Activated CD8-positive, alpha-beta memory T cell treated with anti-CD3 and anti-CD28 coated beads, Interleukin-2, amount 10 ng/mL, durations not matched to agents 7 days and 5 days (primary cell): ENCODE data around the gene TMEM198. TPM values are rescaled to one million over a fixed set of nuclear protein-coding genes. Genes with fewer than 3 reads are reported as not detected.
A peak's percentile ranks its signal among the peaks of the same experiment; 100 is the strongest.

Source experiments
- ATAC-seq: fragments of 150-1000 bp; cut with Tn5 transposase; one replicate; pipeline ENCODE4 v1.10.0; 2021; ENCODE audit warnings: moderate library complexity
- CTCF ChIA-PET: fragments of 350-600 bp; sonication (Branson Sonifier 250); formaldehyde crosslinking; loops from one replicate; lab custom pipeline; 2021; ENCODE audit warnings: antibody characterized with exemption; lab: Charles Lee
- DNase-seq: peaks from one replicate; pipeline ENCODE4 v3.0.0-alpha.2; 2020
- H3K27ac Mint-ChIP-seq: one replicate; pipeline ENCODE4 v1.8.0; 2021; ENCODE audit warnings: mild to moderate bottlenecking, mixed read lengths
- H3K27me3 Mint-ChIP-seq: one replicate; pipeline ENCODE4 v1.8.0; 2021; ENCODE audit warnings: mixed read lengths
- H3K36me3 Mint-ChIP-seq: one replicate; pipeline ENCODE4 v1.8.0; 2021; ENCODE audit warnings: mild to moderate bottlenecking, mixed read lengths
- H3K4me1 Mint-ChIP-seq: one replicate; pipeline ENCODE4 v1.8.0; 2021; ENCODE audit warnings: mixed read lengths
- H3K4me3 Mint-ChIP-seq: one replicate; pipeline ENCODE4 v1.8.0; 2021; ENCODE audit warnings: mild to moderate bottlenecking, moderate library complexity, mixed read lengths
- H3K9me3 Mint-ChIP-seq: one replicate; pipeline ENCODE4 v1.8.0; 2022; ENCODE audit warnings: low read depth, mixed read lengths
- microRNA-seq: library from miRNA; unstranded; fragments of <30 nt; microRNA quantifications from one replicate; pipeline ENCODE4 v1.2.0, GENCODE V29; 2022
- total RNA-seq, 2 experiments: library from RNA; stranded (reverse); gene quantifications; one replicate each; pipeline ENCODE4 v1.2.3, GENCODE V29; 2021

The TMEM198 gene
- total RNA-seq, 2 experiments from 2014 or later = 1.8 to 2.8 TPM

GRCh38 chr2:219578811-219579613, 35.2 kb downstream of the TMEM198 start:
- CTCF ChIA-PET = no interaction called here
- Mint-ChIP-seq H3K4me1 (no peaks in the 10 kb centered on the region), H3K36me3 (no peaks in the 10 kb centered on the region), H3K4me3 (no peak overlapping the region), H3K27ac (no peak overlapping the region), H3K27me3 (peaks cover 9% of the 10 kb centered on the region), H3K9me3 (no peaks in the 10 kb centered on the region)
- DNase-seq (no peak), ATAC-seq (no peak)

GRCh38 chr2:219581346-219581745, 37.5 kb downstream of the TMEM198 start:
- Mint-ChIP-seq H3K36me3 (no peaks in the 10 kb centered on the region), H3K27me3 (peaks cover 13% of the 10 kb centered on the region), H3K9me3 (no peaks in the 10 kb centered on the region), H3K4me1 (no peaks in the 10 kb centered on the region), H3K4me3 (no peak overlapping the region), H3K27ac (no peak overlapping the region)
- DNase-seq (no peak), ATAC-seq (no peak)
- CTCF ChIA-PET = no interaction called here

- no peak overlapping the region for H3K4me3 Mint-ChIP-seq
- H3K4me1 Mint-ChIP-seq = no peaks in the 10 kb centered on the region
- DNase-seq = no peak
- no peaks in the 10 kb centered on the region for H3K36me3 Mint-ChIP-seq
- H3K27me3 Mint-ChIP-seq = peaks cover 5% of the 10 kb centered on the region
- no peak overlapping the region for H3K27ac Mint-ChIP-seq
- ATAC-seq = no peak
- H3K9me3 Mint-ChIP-seq = no peaks in the 10 kb centered on the region
- CTCF ChIA-PET = interaction anchor here (0.7 kb wide), 1 partner anchor 50 kb away, joined by 3 read pairs; no protein-coding TSS in a partner anchor
Measured at GRCh38 chr2:219591091-219591490, 47.3 kb downstream of the TMEM198 start.

GRCh38 chr2:219592736-219593135, 48.9 kb downstream of the TMEM198 start:
- Mint-ChIP-seq H3K4me3 (no peak overlapping the region), H3K27ac (no peak overlapping the region)
- CTCF ChIA-PET = interaction anchor here (1.1 kb wide), 1 partner anchor 52 kb away, joined by 3 read pairs; no protein-coding TSS in a partner anchor

GRCh38 chr2:219593154-219593553, 49.3 kb downstream of the TMEM198 start:
- Mint-ChIP-seq H3K36me3 (no peaks in the 10 kb centered on the region), H3K4me1 (peaks cover 5% of the 10 kb centered on the region), H3K27me3 (peaks cover 4% of the 10 kb centered on the region), H3K9me3 (no peaks in the 10 kb centered on the region), H3K27ac (no peak overlapping the region), H3K4me3 (no peak overlapping the region)
- CTCF ChIA-PET = no interaction called here
- DNase-seq (no peak), ATAC-seq (no peak)

More at GRCh38 chr2:219592736-219593135, 48.9 kb downstream of the TMEM198 start:
- no peak for DNase-seq
- ATAC-seq = no peak
- Mint-ChIP-seq H3K4me1 (peaks cover 3% of the 10 kb centered on the region), H3K9me3 (no peaks in the 10 kb centered on the region), H3K36me3 (no peaks in the 10 kb centered on the region), H3K27me3 (peaks cover 4% of the 10 kb centered on the region)

- CTCF ChIA-PET = interaction anchor here (6.5 kb wide), 1 partner anchor 53 kb away, joined by 37 read pairs; the partner anchor contains the start of genes CHPF and TMEM198
- no peak overlapping the region for H3K27ac Mint-ChIP-seq
Measured at GRCh38 chr2:219595256-219595655, 51.4 kb downstream of the TMEM198 start.

GRCh38 chr2:219596954-219597551, 53.2 kb downstream of the TMEM198 start:
- peaks cover 2% of the 10 kb centered on the region for H3K36me3 Mint-ChIP-seq
- H3K9me3 Mint-ChIP-seq = no peaks in the 10 kb centered on the region
- H3K27ac Mint-ChIP-seq = peak overlapping the region; percentile 93
- ATAC-seq = peak; percentile 9
- no peak for DNase-seq
- CTCF ChIA-PET = interaction anchor here (1.1 to 6.5 kb wide), 9 partner anchors 12 to 101 kb away, joined by 3 to 37 read pairs (median 3); partner anchors contain the start of genes CHPF, GMPPA and TMEM198
- peaks cover 3% of the 10 kb centered on the region for H3K27me3 Mint-ChIP-seq
- H3K4me3 Mint-ChIP-seq = peak overlapping the region; percentile 94
- peaks cover 16% of the 10 kb centered on the region for H3K4me1 Mint-ChIP-seq

More at GRCh38 chr2:219595256-219595655, 51.4 kb downstream of the TMEM198 start:
- Mint-ChIP-seq H3K4me3 (no peak overlapping the region), H3K27me3 (peaks cover 3% of the 10 kb centered on the region), H3K4me1 (peaks cover 16% of the 10 kb centered on the region), H3K9me3 (no peaks in the 10 kb centered on the region), H3K36me3 (no peaks in the 10 kb centered on the region)
- no peak for ATAC-seq
- DNase-seq = no peak

GRCh38 chr2:219597552-219598307, 53.9 kb downstream of the TMEM198 start, which contains the start of gene STK11IP:
Gene STK11IP, plus strand, starts transcription at chr2:219597857. Its CDS starts 263 bp downstream, at chr2:219598120.
- Mint-ChIP-seq H3K36me3 (peaks cover 2% of the 10 kb centered on the region), H3K27ac (peak within 1 kb of the TSS; percentile 93), H3K9me3 (no peaks in the 10 kb centered on the region), H3K4me1 (peaks cover 16% of the 10 kb centered on the region), H3K27me3 (peaks cover 3% of the 10 kb centered on the region), H3K4me3 (peak within 1 kb of the TSS; percentile 94)
- DNase-seq (peak; percentile 96), ATAC-seq (peak; percentile 91)
- CTCF ChIA-PET = interaction anchor here (0.8 to 6.5 kb wide), 11 partner anchors 11 to 102 kb away, joined by 3 to 37 read pairs (median 3); partner anchors contain the start of genes CHPF, GMPPA and TMEM198

- CTCF ChIA-PET = interaction anchor here (0.8 to 6.5 kb wide), 4 partner anchors 37 to 68 kb away, joined by 3 to 37 read pairs (median 4); partner anchors contain the start of genes CHPF and TMEM198
- no peaks in the 10 kb centered on the region for H3K9me3 Mint-ChIP-seq
- peaks cover 2% of the 10 kb centered on the region for H3K36me3 Mint-ChIP-seq
- H3K4me1 Mint-ChIP-seq = peaks cover 16% of the 10 kb centered on the region
- H3K27ac Mint-ChIP-seq = peak overlapping the region; percentile 93
- ATAC-seq = no peak
- peak overlapping the region; percentile 94 for H3K4me3 Mint-ChIP-seq
- DNase-seq = no peak
- peaks cover 3% of the 10 kb centered on the region for H3K27me3 Mint-ChIP-seq
Measured at GRCh38 chr2:219598308-219599078, 54.7 kb downstream of the TMEM198 start.

Small RNA genes within 50 kb of the gene (microRNA-seq; reads per million reads assigned to microRNA genes)
- gene MIR3132 = not detected

Other genes with a start within 250 kb of the TMEM198 start
- gene PTPRN, start 234.6 kb upstream of the TMEM198 start, total RNA-seq = under 1 TPM in 1 of 2 experiments, not detected in 1; 0.28 TPM
- gene RESP18, start 211.3 kb upstream of the TMEM198 start, total RNA-seq = not detected
- gene DNPEP, start 156.1 kb upstream of the TMEM198 start, total RNA-seq = 10 to 100 TPM; 60.3 to 64.8 TPM
- not detected for gene DES, start 125.7 kb upstream of the TMEM198 start, total RNA-seq
- 1 to 10 TPM in 1 of 2 experiments, under 1 TPM in 1; 0.52 to 1.3 TPM for gene SPEG, start 109.2 kb upstream of the TMEM198 start, total RNA-seq
- gene GMPPA, start 45.1 kb upstream of the TMEM198 start, total RNA-seq = 10 to 100 TPM; 36.5 to 42.6 TPM
- gene ASIC4, start 29.5 kb upstream of the TMEM198 start, total RNA-seq = under 1 TPM in 1 of 2 experiments, not detected in 1; 0.09 TPM
- 10 to 100 TPM; 14.2 to 24.4 TPM for gene CHPF, start 219 bp upstream of the TMEM198 start, total RNA-seq
- gene OBSL1, start 27.5 kb downstream of the TMEM198 start, total RNA-seq = under 1 TPM in 1 of 2 experiments, not detected in 1; 0.16 TPM
- not detected for gene INHA, start 28.3 kb downstream of the TMEM198 start, total RNA-seq
- gene STK11IP, start 53.8 kb downstream of the TMEM198 start, total RNA-seq = 10 to 100 TPM; 27.7 to 30.8 TPM
- not detected for gene SLC4A3, start 83.6 kb downstream of the TMEM198 start, total RNA-seq